DMS79 (cell line): ENCODE measurements around the gene SELENOK.
"Not testable (repeated sequence)": the region's sequence is repeated elsewhere in the genome, so short reads cannot be mapped to it uniquely, and the experiment has no call there.

ENCODE experiments used
- DNase-seq: peaks from one replicate; lab custom pipeline; 2025; lab: John Stamatoyannopoulos, UW

SELENOK gene

GRCh38 chr3:53891497-53892285, at the start of gene SELENOK:
TSS of gene SELENOK (minus strand) at chr3:53891859.
- DNase-seq = peak; percentile 90

- DNase-seq = no peak
Observed at GRCh38 chr3:53941184-53941583, 49.5 kb upstream of the SELENOK start.

- DNase-seq = no peak
Observed at GRCh38 chr3:53940623-53941022, 49.0 kb upstream of the SELENOK start.

- DNase-seq = no peak
Observed at GRCh38 chr3:53939813-53940212, 48.2 kb upstream of the SELENOK start.

- DNase-seq = no peak
Observed at GRCh38 chr3:53939086-53939582, 47.5 kb upstream of the SELENOK start.

GRCh38 chr3:53938645-53939044, 47.0 kb upstream of the SELENOK start:
- no peak for DNase-seq

- DNase-seq = no peak
Observed at GRCh38 chr3:53936347-53936746, 44.7 kb upstream of the SELENOK start.

GRCh38 chr3:53935283-53935901, 43.7 kb upstream of the SELENOK start:
- no peak for DNase-seq

- DNase-seq = not testable (repeated sequence)
Observed at GRCh38 chr3:53927208-53927872, 35.7 kb upstream of the SELENOK start.

GRCh38 chr3:53921296-53921695, 29.6 kb upstream of the SELENOK start:
- DNase-seq = no peak

- no peak for DNase-seq
Observed at GRCh38 chr3:53919741-53920140, 28.1 kb upstream of the SELENOK start.

- DNase-seq = no peak
Observed at GRCh38 chr3:53913401-53913800, 21.7 kb upstream of the SELENOK start.

- DNase-seq = no peak
Observed at GRCh38 chr3:53902711-53903110, 11.1 kb upstream of the SELENOK start.

- no peak for DNase-seq
Observed at GRCh38 chr3:53902067-53902466, 10.4 kb upstream of the SELENOK start.

GRCh38 chr3:53900666-53901331, 9.1 kb upstream of the SELENOK start:
- DNase-seq = no peak

- no peak for DNase-seq
Observed at GRCh38 chr3:53899750-53900149, 8.1 kb upstream of the SELENOK start.

GRCh38 chr3:53892286-53892637, 603 bp upstream of the SELENOK start:
- DNase-seq = no peak

GRCh38 chr3:53890726-53891475, 758 bp downstream of the SELENOK start:
- no peak for DNase-seq

- DNase-seq = no peak
Observed at GRCh38 chr3:53888232-53888631, 3.4 kb downstream of the SELENOK start.

GRCh38 chr3:53887446-53887845, 4.2 kb downstream of the SELENOK start:
- DNase-seq = no peak

GRCh38 chr3:53885239-53885638, 6.4 kb downstream of the SELENOK start:
- no peak for DNase-seq

GRCh38 chr3:53884623-53885022, 7.0 kb downstream of the SELENOK start:
- DNase-seq = no peak
